ENCODE data around the gene RUFY1. TPM values are rescaled to one million over a fixed set of nuclear protein-coding genes. Genes with fewer than 3 reads are reported as not detected.
A peak's percentile ranks its signal among the peaks of the same experiment; 100 is the strongest.

RUFY1 gene
- polyA plus RNA-seq, 1 donor (not counting 4 experiments of a cell fraction or from before 2014, with no cell fraction given): 25.2 TPM

DNA sequence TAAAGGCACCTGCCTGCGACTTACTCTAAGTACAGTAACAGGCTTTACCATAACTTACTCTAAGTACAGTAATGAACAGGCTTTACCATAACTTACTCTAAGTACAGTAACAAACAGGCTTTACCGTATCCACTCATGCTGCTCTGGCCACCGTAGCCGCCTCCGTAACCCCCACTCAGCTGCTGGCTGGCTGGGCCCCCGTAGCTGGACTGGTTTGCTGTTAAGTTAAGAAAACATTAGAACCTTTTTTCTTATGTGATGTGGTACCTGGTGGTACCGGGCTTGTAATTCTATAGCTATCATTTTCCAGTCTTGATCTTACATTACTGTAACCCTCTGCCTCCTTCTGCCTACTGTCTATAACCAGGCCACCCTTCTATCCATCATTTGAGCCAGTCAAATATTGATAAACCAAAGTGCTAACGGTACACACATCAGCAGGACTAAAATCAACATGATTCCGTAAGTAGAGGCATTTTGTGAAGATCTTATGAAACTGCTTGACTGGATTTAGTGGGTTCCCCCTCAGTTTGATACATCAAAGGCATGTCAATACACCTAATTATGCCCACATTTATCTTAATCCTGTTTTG lies 65.7 kb downstream of the RUFY1 start:
- no peak for DNase-seq (ENCODE audit: low read depth, low spot score)
- H3K27ac ChIP-seq (ENCODE audit: control insufficient read depth, insufficient read depth, low read length): no peak overlapping the region
- H3K79me2 ChIP-seq (ENCODE audit: control insufficient read depth, insufficient read depth, low read length): peaks cover 47% of the 10 kb centered on the region
- no peak for TF ChIP-seq EZH2 (IDR thresholded peaks at IDR 0.05; ENCODE audit: low read length)
- no peak for TF ChIP-seq CTCF (optimal IDR thresholded peaks at IDR 0.05 in 1 of 3, IDR thresholded peaks at IDR 0.05 in 1 of 3, conservative IDR thresholded peaks at IDR 0.05 in 1 of 3; ENCODE audit: extremely low read depth in 1 of 3, insufficient read depth in 2 of 3, low read length in 3 of 3)
- no peak overlapping the region for H3K4me3 ChIP-seq (ENCODE audit: control insufficient read depth in 2 of 3, extremely low read depth in 1 of 3, insufficient read depth in 2 of 3, low read depth in 1 of 3, low read length in 3 of 3)
- peaks cover 45% of the 10 kb centered on the region for H4K20me1 ChIP-seq (ENCODE audit: control insufficient read depth, extremely low read depth, insufficient read depth, low read length)
- H3K4me1 ChIP-seq (ENCODE audit: control insufficient read depth, extremely low read depth, insufficient read depth, low read length): peaks cover 11% of the 10 kb centered on the region
- no peaks in the 10 kb centered on the region for H3K27me3 ChIP-seq (ENCODE audit: control insufficient read depth, extremely low read depth, insufficient read depth, low read length)
- no peaks in the 10 kb centered on the region for H3K9me3 ChIP-seq (ENCODE audit: control insufficient read depth, low read depth, low read length)
- peaks cover 50 to 68% of the 10 kb centered on the region in 2 experiments for H3K36me3 ChIP-seq (ENCODE audit: control insufficient read depth in 2 of 2, extremely low read depth in 1 of 2, insufficient read depth in 2 of 2, low read length in 2 of 2)
- no peak overlapping the region for H3K9ac ChIP-seq (ENCODE audit: control insufficient read depth, extremely low read depth, insufficient read depth, low read length)
- H3K4me2 ChIP-seq (ENCODE audit: control insufficient read depth, extremely low read depth, insufficient read depth, low read depth, low read length): no peak overlapping the region
- no peaks in the 10 kb centered on the region for H3K9me1 ChIP-seq (ENCODE audit: control insufficient read depth, extremely low read depth, insufficient read depth, low read length)
- no peak overlapping the region for H2AFZ ChIP-seq (ENCODE audit: control insufficient read depth, low read length)
- no peak for FAIRE-seq
- dilution Hi-C loops (cut with MboI; ENCODE audit: extremely low pct_ligation_motif_present, low sequenced_read_pairs): no loop called here

- dilution Hi-C loops (cut with MboI; ENCODE audit: extremely low pct_ligation_motif_present, low sequenced_read_pairs): no loop called here
- H3K4me2 ChIP-seq (ENCODE audit: control insufficient read depth, extremely low read depth, insufficient read depth, low read depth, low read length): no peak overlapping the region
- no peaks in the 10 kb centered on the region for H3K9me1 ChIP-seq (ENCODE audit: control insufficient read depth, extremely low read depth, insufficient read depth, low read length)
- H2AFZ ChIP-seq (ENCODE audit: control insufficient read depth, low read length): no peak overlapping the region
- H3K36me3 ChIP-seq (ENCODE audit: control insufficient read depth in 2 of 2, extremely low read depth in 1 of 2, insufficient read depth in 2 of 2, low read length in 2 of 2): peaks cover 47 to 71% of the 10 kb centered on the region in 2 experiments
- DNase-seq (ENCODE audit: low read depth, low spot score) (no peak), FAIRE-seq (no peak)
- H4K20me1 ChIP-seq (ENCODE audit: control insufficient read depth, extremely low read depth, insufficient read depth, low read length): peaks cover 60% of the 10 kb centered on the region
- TF ChIP-seq CTCF (optimal IDR thresholded peaks at IDR 0.05 in 1 of 3, IDR thresholded peaks at IDR 0.05 in 1 of 3, conservative IDR thresholded peaks at IDR 0.05 in 1 of 3; ENCODE audit: extremely low read depth in 1 of 3, insufficient read depth in 2 of 3, low read length in 3 of 3) (no peak), EZH2 (IDR thresholded peaks at IDR 0.05; ENCODE audit: low read length) (no peak)
- H3K9me3 ChIP-seq (ENCODE audit: control insufficient read depth, low read depth, low read length): no peaks in the 10 kb centered on the region
- no peak overlapping the region for H3K4me3 ChIP-seq (ENCODE audit: control insufficient read depth in 2 of 3, extremely low read depth in 1 of 3, insufficient read depth in 2 of 3, low read depth in 1 of 3, low read length in 3 of 3)
- no peak overlapping the region for H3K27ac ChIP-seq (ENCODE audit: control insufficient read depth, insufficient read depth, low read length)
- peaks cover 64% of the 10 kb centered on the region for H3K79me2 ChIP-seq (ENCODE audit: control insufficient read depth, insufficient read depth, low read length)
- H3K9ac ChIP-seq (ENCODE audit: control insufficient read depth, extremely low read depth, insufficient read depth, low read length): peak overlapping the region; percentile 25
- H3K4me1 ChIP-seq (ENCODE audit: control insufficient read depth, extremely low read depth, insufficient read depth, low read length): peaks cover 18% of the 10 kb centered on the region
- H3K27me3 ChIP-seq (ENCODE audit: control insufficient read depth, extremely low read depth, insufficient read depth, low read length): no peaks in the 10 kb centered on the region
Observed at GRCh38 chr5:179617930-179618329, 67.6 kb downstream of the RUFY1 start.
